Loucy (cell line): Measurements from ENCODE around the gene TBC1D1.

ENCODE experiments used
- EZH2phosphoT487 ChIP-seq: fragments of 200-600 bp; IDR thresholded peaks from 2 replicates; pipeline ENCODE4 v1.6.1; 2018; ENCODE audit warnings: antibody characterized with exemption, mild to moderate bottlenecking, moderate library complexity, borderline replicate concordance
- TF ChIP-seq, protein P1 (sequence below): fragments of 200-600 bp; sonication (generic); conservative IDR thresholded peaks from 2 replicates; pipeline ENCODE4 v1.5.1; 2014; ENCODE audit warnings: mild to moderate bottlenecking, antibody characterized with exemption, low read length

DNA sequence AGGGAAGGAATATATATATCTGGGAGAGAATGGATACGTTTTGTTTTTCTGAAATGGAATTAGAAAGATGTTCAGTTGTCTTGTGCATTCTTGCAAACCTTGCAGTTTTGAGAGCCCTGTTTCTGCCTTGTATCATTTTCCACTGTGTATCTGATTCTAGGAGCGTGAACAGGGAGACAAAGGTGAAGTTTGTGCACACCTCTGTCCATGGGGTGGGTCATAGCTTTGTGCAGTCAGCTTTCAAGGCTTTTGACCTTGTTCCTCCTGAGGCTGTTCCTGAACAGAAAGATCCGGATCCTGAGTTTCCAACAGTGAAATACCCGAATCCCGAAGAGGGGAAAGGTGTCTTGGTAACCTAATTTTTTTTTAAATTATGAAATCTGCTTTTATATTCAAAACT, 46.7 kb upstream of the TBC1D1 start:
- TF ChIP-seq, protein P1, sequence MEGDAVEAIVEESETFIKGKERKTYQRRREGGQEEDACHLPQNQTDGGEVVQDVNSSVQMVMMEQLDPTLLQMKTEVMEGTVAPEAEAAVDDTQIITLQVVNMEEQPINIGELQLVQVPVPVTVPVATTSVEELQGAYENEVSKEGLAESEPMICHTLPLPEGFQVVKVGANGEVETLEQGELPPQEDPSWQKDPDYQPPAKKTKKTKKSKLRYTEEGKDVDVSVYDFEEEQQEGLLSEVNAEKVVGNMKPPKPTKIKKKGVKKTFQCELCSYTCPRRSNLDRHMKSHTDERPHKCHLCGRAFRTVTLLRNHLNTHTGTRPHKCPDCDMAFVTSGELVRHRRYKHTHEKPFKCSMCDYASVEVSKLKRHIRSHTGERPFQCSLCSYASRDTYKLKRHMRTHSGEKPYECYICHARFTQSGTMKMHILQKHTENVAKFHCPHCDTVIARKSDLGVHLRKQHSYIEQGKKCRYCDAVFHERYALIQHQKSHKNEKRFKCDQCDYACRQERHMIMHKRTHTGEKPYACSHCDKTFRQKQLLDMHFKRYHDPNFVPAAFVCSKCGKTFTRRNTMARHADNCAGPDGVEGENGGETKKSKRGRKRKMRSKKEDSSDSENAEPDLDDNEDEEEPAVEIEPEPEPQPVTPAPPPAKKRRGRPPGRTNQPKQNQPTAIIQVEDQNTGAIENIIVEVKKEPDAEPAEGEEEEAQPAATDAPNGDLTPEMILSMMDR, result no peak
- no peak for TF ChIP-seq EZH2phosphoT487
